GM12878 (cell line): Measurements from ENCODE around the gene HCFC1.

Experiments used
- BCL11A ChIP-seq: IDR thresholded peaks from 2 replicates; pipeline ENCODE4 v1.6.1; 2011; ENCODE audit warnings: low read depth, low read length
- CBX3 ChIP-seq: fragments of 200-600 bp; sonication (generic); IDR thresholded peaks from 2 replicates; pipeline ENCODE4 v1.6.1; 2016; ENCODE audit warnings: low read depth, borderline replicate concordance
- CBX5 ChIP-seq: sonication (generic); IDR thresholded peaks from 2 replicates; pipeline ENCODE4 v1.6.1; 2016; ENCODE audit warnings: low read depth, moderate library complexity, mild to moderate bottlenecking, inconsistent platforms
- EED ChIP-seq: sonication (generic); IDR thresholded peaks from 2 replicates; pipeline ENCODE4 v1.6.1; 2016; ENCODE audit warnings: antibody characterized with exemption, low read depth
- JUND ChIP-seq: IDR thresholded peaks from 2 replicates; pipeline ENCODE4 v1.6.1; 2012; ENCODE audit warnings: low read depth, mild to moderate bottlenecking, low read length, improper control_type of control experiment, moderate library complexity
- POLR2A ChIP-seq: IDR thresholded peaks from 2 replicates; pipeline ENCODE4 v1.6.1; 2011; ENCODE audit warnings: low read depth, mild to moderate bottlenecking, low read length
- SMC3 ChIP-seq: IDR thresholded peaks from 2 replicates; pipeline ENCODE4 v1.6.1; 2011; ENCODE audit warnings: low read length, improper control_type of control experiment, borderline replicate concordance
- SP1 ChIP-seq: IDR thresholded peaks from one replicate; pipeline ENCODE4 v1.6.1; 2011; ENCODE audit warnings: low read depth, low read length
- TF ChIP-seq, protein P1 (sequence below), 3 experiments: IDR thresholded peaks in 2 of 3; conservative IDR thresholded peaks in 1 of 3; 2 replicates each; pipeline ENCODE4 v1.5.1; 2011; ENCODE audit warnings: low read depth in 3 of 3, low read length in 3 of 3, mild to moderate bottlenecking in 3 of 3, control low read depth in 2 of 3, moderate library complexity in 2 of 3, inconsistent platforms in 1 of 3, mixed read lengths in 1 of 3; ENCODE audit not compliant: control insufficient read depth in 2 of 3, insufficient read depth in 1 of 3; ENCODE audit errors: extremely low read depth in 1 of 3
- TF ChIP-seq, protein P2 (sequence below): IDR thresholded peaks from 2 replicates; pipeline ENCODE4 v1.6.1; 2012; ENCODE audit warnings: mild to moderate bottlenecking, low read depth, low read length

DNA sequence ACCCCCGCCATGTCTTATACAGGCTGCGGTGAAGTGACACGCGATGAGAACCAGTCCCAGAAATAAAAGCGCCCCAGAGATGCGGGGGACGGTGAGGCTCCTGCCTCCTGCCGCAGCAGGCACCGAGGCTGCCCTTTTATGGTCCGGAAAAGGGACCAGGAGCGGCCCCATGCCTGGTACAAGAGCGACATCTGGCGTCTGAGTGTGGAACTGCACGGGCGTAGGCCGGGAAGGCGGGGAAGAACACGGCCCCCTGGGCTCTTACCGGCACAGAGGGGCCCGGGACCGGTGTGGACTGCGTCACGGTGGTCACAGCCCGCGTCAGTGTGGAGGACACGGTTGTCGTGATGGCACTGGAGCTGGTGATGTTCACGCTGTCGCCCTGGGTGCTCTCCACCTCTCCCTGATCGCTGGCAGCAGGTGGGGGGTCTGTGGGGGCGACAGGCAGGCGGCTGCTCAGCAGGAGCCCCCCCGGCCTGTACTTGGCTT lies 18.2 kb downstream of the HCFC1 start:
- TF ChIP-seq, protein P1, sequence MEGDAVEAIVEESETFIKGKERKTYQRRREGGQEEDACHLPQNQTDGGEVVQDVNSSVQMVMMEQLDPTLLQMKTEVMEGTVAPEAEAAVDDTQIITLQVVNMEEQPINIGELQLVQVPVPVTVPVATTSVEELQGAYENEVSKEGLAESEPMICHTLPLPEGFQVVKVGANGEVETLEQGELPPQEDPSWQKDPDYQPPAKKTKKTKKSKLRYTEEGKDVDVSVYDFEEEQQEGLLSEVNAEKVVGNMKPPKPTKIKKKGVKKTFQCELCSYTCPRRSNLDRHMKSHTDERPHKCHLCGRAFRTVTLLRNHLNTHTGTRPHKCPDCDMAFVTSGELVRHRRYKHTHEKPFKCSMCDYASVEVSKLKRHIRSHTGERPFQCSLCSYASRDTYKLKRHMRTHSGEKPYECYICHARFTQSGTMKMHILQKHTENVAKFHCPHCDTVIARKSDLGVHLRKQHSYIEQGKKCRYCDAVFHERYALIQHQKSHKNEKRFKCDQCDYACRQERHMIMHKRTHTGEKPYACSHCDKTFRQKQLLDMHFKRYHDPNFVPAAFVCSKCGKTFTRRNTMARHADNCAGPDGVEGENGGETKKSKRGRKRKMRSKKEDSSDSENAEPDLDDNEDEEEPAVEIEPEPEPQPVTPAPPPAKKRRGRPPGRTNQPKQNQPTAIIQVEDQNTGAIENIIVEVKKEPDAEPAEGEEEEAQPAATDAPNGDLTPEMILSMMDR (IDR thresholded peaks at IDR 0.05 in 2 of 3, conservative IDR thresholded peaks at IDR 0.05 in 1 of 3; ENCODE audit: control insufficient read depth in 2 of 3, extremely low read depth in 1 of 3, insufficient read depth in 1 of 3, low read depth in 3 of 3, low read length in 3 of 3) = peak; percentile 92 to 100 (median 95); a peak in 5 of 6 replicates
- TF ChIP-seq, protein P2, sequence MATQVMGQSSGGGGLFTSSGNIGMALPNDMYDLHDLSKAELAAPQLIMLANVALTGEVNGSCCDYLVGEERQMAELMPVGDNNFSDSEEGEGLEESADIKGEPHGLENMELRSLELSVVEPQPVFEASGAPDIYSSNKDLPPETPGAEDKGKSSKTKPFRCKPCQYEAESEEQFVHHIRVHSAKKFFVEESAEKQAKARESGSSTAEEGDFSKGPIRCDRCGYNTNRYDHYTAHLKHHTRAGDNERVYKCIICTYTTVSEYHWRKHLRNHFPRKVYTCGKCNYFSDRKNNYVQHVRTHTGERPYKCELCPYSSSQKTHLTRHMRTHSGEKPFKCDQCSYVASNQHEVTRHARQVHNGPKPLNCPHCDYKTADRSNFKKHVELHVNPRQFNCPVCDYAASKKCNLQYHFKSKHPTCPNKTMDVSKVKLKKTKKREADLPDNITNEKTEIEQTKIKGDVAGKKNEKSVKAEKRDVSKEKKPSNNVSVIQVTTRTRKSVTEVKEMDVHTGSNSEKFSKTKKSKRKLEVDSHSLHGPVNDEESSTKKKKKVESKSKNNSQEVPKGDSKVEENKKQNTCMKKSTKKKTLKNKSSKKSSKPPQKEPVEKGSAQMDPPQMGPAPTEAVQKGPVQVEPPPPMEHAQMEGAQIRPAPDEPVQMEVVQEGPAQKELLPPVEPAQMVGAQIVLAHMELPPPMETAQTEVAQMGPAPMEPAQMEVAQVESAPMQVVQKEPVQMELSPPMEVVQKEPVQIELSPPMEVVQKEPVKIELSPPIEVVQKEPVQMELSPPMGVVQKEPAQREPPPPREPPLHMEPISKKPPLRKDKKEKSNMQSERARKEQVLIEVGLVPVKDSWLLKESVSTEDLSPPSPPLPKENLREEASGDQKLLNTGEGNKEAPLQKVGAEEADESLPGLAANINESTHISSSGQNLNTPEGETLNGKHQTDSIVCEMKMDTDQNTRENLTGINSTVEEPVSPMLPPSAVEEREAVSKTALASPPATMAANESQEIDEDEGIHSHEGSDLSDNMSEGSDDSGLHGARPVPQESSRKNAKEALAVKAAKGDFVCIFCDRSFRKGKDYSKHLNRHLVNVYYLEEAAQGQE = no peak
- TF ChIP-seq POLR2A (peak; percentile 74), CBX5 (no peak), JUND (no peak), CBX3 (no peak), SMC3 (peak; percentile 89), SP1 (no peak), BCL11A (no peak), EED (no peak)
